ENCODE measurements around the gene TMEM204.

TMEM204 gene

GRCh38 chr16:1550069-1550468, 16.6 kb downstream of the TMEM204 start:
- Histone ChIP-seq H3K79me2 (ENCODE audit: control insufficient read depth, low read length) (no peaks in the 10 kb centered on the region), H3K27me3 (ENCODE audit: control insufficient read depth, low read length) (no peaks in the 10 kb centered on the region), H3K4me2 (ENCODE audit: low read length) (no peak overlapping the region), H3K9me2 (replicated peaks; ENCODE audit: control insufficient read depth, low read length) (no peaks in the 10 kb centered on the region), H3K36me3 (ENCODE audit: control insufficient read depth, low read length) (no peaks in the 10 kb centered on the region), H3K27ac (ENCODE audit: low read depth, low read length) (no peak overlapping the region), H3K4me3 (ENCODE audit: low read length) (no peak overlapping the region), H3K9me3 (ENCODE audit: control insufficient read depth, insufficient read depth, low read length) (no peaks in the 10 kb centered on the region), H3K4me1 (ENCODE audit: control insufficient read depth, low read length) (peaks cover 2% of the 10 kb centered on the region; the same call in 1 of the 2 replicates), H3F3A (ENCODE audit: control insufficient read depth, insufficient read depth) (no peaks in the 10 kb centered on the region), H4K20me1 (ENCODE audit: control insufficient read depth, insufficient read depth, low read depth, low read length) (no peaks in the 10 kb centered on the region)
- no peak for TF ChIP-seq EZH2phosphoT487 (IDR thresholded peaks at IDR 0.05; ENCODE audit: borderline replicate concordance, low read length)
- TF ChIP-seq CTCF (IDR thresholded peaks at IDR 0.05; ENCODE audit: low read depth, low read length, poor library complexity, severe bottlenecking): no peak

- Histone ChIP-seq H3K4me2 (ENCODE audit: low read length) (no peak overlapping the region), H3K27me3 (ENCODE audit: control insufficient read depth, low read length) (no peaks in the 10 kb centered on the region), H3K27ac (ENCODE audit: low read depth, low read length) (no peak overlapping the region), H3K79me2 (ENCODE audit: control insufficient read depth, low read length) (no peaks in the 10 kb centered on the region), H3K9me2 (replicated peaks; ENCODE audit: control insufficient read depth, low read length) (no peaks in the 10 kb centered on the region), H3K4me3 (ENCODE audit: low read length) (no peak overlapping the region), H4K20me1 (ENCODE audit: control insufficient read depth, insufficient read depth, low read depth, low read length) (no peaks in the 10 kb centered on the region), H3K4me1 (ENCODE audit: control insufficient read depth, low read length) (no peaks in the 10 kb centered on the region), H3K36me3 (ENCODE audit: control insufficient read depth, low read length) (no peaks in the 10 kb centered on the region), H3K9me3 (ENCODE audit: control insufficient read depth, insufficient read depth, low read length) (no peaks in the 10 kb centered on the region), H3F3A (ENCODE audit: control insufficient read depth, insufficient read depth) (no peaks in the 10 kb centered on the region)
- TF ChIP-seq CTCF (IDR thresholded peaks at IDR 0.05; ENCODE audit: low read depth, low read length, poor library complexity, severe bottlenecking) (no peak), EZH2phosphoT487 (IDR thresholded peaks at IDR 0.05; ENCODE audit: borderline replicate concordance, low read length) (no peak)
Observed at GRCh38 chr16:1550696-1551095, 17.2 kb downstream of the TMEM204 start.

- Histone ChIP-seq H3K4me2 (ENCODE audit: low read length) (no peak overlapping the region), H3K27ac (ENCODE audit: low read depth, low read length) (no peak overlapping the region), H3K27me3 (ENCODE audit: control insufficient read depth, low read length) (no peaks in the 10 kb centered on the region), H3K79me2 (ENCODE audit: control insufficient read depth, low read length) (no peaks in the 10 kb centered on the region), H3K4me1 (ENCODE audit: control insufficient read depth, low read length) (no peaks in the 10 kb centered on the region), H3K9me3 (ENCODE audit: control insufficient read depth, insufficient read depth, low read length) (no peaks in the 10 kb centered on the region), H4K20me1 (ENCODE audit: control insufficient read depth, insufficient read depth, low read depth, low read length) (no peaks in the 10 kb centered on the region), H3K9me2 (replicated peaks; ENCODE audit: control insufficient read depth, low read length) (no peaks in the 10 kb centered on the region), H3K4me3 (ENCODE audit: low read length) (no peak overlapping the region), H3F3A (ENCODE audit: control insufficient read depth, insufficient read depth) (no peaks in the 10 kb centered on the region), H3K36me3 (ENCODE audit: control insufficient read depth, low read length) (no peaks in the 10 kb centered on the region)
- TF ChIP-seq CTCF (IDR thresholded peaks at IDR 0.05; ENCODE audit: low read depth, low read length, poor library complexity, severe bottlenecking) (no peak), EZH2phosphoT487 (IDR thresholded peaks at IDR 0.05; ENCODE audit: borderline replicate concordance, low read length) (no peak)
Observed at GRCh38 chr16:1551166-1551565, 17.7 kb downstream of the TMEM204 start.

GRCh38 chr16:1552129-1552528, 18.7 kb downstream of the TMEM204 start:
- no peak overlapping the region for H3K4me3 ChIP-seq (ENCODE audit: low read length)
- no peaks in the 10 kb centered on the region for H4K20me1 ChIP-seq (ENCODE audit: control insufficient read depth, insufficient read depth, low read depth, low read length)
- H3K79me2 ChIP-seq (ENCODE audit: control insufficient read depth, low read length): no peaks in the 10 kb centered on the region
- H3K4me1 ChIP-seq (ENCODE audit: control insufficient read depth, low read length): no peaks in the 10 kb centered on the region
- H3K9me2 ChIP-seq (replicated peaks; ENCODE audit: control insufficient read depth, low read length): no peaks in the 10 kb centered on the region
- H3K36me3 ChIP-seq (ENCODE audit: control insufficient read depth, low read length): no peaks in the 10 kb centered on the region
- H3F3A ChIP-seq (ENCODE audit: control insufficient read depth, insufficient read depth): no peaks in the 10 kb centered on the region
- TF ChIP-seq EZH2phosphoT487 (IDR thresholded peaks at IDR 0.05; ENCODE audit: borderline replicate concordance, low read length): no peak
- no peak for TF ChIP-seq CTCF (IDR thresholded peaks at IDR 0.05; ENCODE audit: low read depth, low read length, poor library complexity, severe bottlenecking)
- no peaks in the 10 kb centered on the region for H3K9me3 ChIP-seq (ENCODE audit: control insufficient read depth, insufficient read depth, low read length)
- H3K4me2 ChIP-seq (ENCODE audit: low read length): no peak overlapping the region
- H3K27ac ChIP-seq (ENCODE audit: low read depth, low read length): no peak overlapping the region
- no peaks in the 10 kb centered on the region for H3K27me3 ChIP-seq (ENCODE audit: control insufficient read depth, low read length)
